ENCODE results near the gene CDKN2A. TPM values are rescaled to one million over a fixed set of nuclear protein-coding genes. Genes with fewer than 3 reads are reported as not detected.
A peak's percentile ranks its signal among the peaks of the same experiment; 100 is the strongest.
"Not testable (repeated sequence)": the region's sequence is repeated elsewhere in the genome, so short reads cannot be mapped to it uniquely, and the experiment has no call there.

The CDKN2A gene
- total RNA-seq, 1 donor from 2014 or later, result not detected

DNA sequence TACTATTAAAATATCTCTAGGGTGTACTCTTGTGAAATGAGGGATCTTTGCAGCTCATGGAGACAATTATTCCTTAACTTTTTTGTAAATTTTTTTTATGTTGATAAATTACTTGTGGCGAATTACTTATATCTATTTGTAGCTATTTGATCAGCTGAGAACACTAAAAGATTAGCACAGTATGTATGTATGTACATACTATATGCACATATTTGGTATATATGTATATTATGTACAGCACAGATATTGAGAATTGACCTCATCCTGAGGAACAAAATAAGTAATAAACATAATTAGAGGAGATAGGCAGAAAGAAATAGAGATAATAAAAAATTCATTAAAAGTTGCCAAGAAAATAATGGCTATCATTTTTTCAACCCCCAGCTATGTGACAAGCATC is 11.8 kb downstream of the CDKN2A start:
- DNase-seq, result no peak

DNA sequence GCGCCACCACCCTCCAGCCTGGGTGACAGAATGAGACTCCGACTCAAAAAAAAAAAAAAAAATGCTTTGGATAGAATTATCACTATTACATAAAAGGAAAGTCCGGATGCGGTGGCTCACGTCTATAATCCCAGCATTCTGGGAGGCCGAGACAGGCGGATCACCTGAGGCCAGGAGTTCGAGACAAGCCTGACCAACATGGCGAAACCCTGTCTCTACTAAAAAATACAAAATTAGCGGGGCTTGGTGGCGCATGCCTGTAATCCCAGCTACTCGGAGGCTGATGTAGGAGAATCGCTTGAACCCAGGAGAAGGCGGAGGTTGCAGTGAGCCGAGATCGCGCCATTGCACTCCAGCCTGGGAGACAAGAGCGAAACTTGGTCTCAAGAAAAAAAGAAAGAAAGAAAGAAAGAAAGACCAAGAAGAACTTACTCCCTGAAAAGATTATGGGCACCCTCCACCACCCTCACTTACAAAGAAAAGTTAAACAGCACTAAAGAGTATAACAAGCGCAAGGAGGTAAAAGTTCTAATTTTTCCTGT is 17.8 kb downstream of the CDKN2A start:
- no peak for DNase-seq

DNA sequence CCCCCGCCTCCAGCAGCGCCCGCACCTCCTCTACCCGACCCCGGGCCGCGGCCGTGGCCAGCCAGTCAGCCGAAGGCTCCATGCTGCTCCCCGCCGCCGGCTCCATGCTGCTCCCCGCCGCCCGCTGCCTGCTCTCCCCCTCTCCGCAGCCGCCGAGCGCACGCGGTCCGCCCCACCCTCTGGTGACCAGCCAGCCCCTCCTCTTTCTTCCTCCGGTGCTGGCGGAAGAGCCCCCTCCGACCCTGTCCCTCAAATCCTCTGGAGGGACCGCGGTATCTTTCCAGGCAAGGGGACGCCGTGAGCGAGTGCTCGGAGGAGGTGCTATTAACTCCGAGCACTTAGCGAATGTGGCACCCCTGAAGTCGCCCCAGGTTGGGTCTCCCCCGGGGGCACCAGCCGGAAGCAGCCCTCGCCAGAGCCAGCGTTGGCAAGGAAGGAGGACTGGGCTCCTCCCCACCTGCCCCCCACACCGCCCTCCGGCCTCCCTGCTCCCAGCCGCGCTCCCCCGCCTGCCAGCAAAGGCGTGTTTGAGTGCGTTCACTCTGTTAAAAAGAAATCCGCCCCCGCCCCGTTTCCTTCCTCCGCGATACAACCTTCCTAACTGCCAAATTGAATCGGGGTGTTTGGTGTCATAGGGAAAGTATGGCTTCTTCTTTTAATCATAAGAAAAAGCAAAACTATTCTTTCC is 19.3 kb downstream of the CDKN2A start:
- DNase-seq, result peak; percentile 43

DNA sequence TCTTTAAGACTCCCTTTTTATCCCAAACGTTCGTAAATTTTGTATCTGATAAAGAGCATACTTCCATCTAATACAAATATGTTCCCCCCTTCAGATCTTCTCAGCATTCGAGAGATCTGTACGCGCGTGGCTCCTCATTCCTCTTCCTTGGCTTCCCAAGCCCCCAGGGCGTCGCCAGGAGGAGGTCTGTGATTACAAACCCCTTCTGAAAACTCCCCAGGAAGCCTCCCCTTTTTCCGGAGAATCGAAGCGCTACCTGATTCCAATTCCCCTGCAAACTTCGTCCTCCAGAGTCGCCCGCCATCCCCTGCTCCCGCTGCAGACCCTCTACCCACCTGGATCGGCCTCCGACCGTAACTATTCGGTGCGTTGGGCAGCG is 19.9 kb downstream of the CDKN2A start:
- DNase-seq, result no peak

DNA sequence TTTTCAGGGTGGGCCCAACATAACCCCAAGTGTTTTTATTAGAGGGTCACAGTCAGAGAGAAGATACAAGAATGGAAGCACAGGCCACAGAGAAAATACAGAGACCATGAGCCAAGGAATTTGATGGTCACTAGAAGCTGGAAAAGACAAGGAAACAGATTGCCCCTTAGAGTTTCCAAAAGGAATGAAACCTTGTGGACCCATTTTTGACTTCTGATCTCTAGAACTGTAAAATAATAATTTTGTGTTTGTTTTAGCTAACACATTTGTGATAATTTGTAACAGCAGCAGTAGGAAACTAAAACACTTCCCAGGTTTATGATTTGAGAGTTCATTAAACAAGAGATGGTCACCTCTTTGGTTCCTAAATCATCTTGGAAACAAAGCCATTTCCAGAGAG is 21.8 kb downstream of the CDKN2A start:
- no peak for DNase-seq

DNA sequence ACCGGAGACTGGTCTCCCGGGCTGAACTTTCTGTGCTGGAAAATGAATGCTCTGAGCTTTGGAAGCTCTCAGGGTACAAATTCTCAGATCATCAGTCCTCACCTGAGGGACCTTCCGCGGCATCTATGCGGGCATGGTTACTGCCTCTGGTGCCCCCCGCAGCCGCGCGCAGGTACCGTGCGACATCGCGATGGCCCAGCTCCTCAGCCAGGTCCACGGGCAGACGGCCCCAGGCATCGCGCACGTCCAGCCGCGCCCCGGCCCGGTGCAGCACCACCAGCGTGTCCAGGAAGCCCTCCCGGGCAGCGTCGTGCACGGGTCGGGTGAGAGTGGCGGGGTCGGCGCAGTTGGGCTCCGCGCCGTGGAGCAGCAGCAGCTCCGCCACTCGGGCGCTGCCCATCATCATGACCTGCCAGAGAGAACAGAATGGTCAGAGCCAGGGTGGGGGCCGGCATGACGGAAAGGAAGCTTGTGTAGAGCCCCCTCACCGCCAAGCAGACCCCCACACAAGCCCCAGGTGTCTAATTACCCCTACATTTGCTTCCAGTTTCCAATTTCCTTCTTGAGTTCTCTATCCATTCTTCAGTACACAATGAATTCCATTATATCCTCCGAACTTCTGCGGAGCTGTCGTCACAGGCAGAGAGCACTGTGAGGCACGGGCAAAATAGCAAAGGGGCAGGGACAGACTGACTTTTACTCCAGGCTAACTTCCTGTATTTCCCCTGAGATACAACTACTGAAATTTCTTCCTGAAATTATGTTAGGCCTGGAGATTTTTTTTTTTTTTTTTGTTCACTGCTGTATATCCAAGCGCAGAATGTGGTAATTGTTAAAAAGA is 23.2 kb downstream of the CDKN2A start:
- DNase-seq, result no peak

DNA sequence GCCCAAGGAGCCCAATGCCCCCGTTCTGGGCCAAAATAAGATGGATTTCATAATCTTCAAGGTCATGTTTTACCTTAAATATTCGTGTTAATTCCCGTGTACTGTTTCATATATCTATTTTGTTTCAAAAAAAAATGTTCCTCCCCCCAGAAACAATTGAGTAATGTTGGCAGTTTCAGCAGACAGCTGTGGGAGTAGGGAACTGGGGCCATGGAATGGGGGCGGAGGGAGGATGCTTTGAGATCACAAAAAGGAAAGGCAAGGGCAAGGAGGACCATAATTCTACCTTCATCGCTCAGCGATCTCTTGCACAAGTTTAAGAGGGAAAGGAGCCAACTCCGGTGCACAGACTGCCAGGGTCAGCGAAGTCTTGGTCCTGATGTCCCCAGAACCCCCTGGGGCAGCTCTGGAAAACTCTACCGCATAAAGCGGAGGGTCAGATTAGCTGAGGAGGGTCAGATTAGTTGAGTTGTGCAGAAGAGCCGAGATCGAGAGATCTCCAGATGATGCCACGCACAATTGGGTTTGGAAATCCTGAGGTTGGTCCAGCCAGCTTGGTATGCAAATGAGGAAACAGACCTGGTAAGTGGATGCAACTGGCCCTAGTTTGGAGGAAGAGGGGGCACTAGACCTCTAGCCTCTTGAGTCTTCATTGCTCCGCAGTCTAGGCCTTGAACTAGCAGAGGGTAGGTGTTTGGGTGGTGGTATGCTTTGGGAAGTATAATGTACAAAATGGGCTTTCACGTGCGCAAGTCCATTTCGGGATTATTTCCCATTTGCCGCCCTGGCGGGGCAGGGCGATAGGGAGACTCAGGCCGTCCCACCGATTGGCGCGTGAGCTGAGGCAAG is 24.0 kb downstream of the CDKN2A start:
- DNase-seq, result no peak

DNA sequence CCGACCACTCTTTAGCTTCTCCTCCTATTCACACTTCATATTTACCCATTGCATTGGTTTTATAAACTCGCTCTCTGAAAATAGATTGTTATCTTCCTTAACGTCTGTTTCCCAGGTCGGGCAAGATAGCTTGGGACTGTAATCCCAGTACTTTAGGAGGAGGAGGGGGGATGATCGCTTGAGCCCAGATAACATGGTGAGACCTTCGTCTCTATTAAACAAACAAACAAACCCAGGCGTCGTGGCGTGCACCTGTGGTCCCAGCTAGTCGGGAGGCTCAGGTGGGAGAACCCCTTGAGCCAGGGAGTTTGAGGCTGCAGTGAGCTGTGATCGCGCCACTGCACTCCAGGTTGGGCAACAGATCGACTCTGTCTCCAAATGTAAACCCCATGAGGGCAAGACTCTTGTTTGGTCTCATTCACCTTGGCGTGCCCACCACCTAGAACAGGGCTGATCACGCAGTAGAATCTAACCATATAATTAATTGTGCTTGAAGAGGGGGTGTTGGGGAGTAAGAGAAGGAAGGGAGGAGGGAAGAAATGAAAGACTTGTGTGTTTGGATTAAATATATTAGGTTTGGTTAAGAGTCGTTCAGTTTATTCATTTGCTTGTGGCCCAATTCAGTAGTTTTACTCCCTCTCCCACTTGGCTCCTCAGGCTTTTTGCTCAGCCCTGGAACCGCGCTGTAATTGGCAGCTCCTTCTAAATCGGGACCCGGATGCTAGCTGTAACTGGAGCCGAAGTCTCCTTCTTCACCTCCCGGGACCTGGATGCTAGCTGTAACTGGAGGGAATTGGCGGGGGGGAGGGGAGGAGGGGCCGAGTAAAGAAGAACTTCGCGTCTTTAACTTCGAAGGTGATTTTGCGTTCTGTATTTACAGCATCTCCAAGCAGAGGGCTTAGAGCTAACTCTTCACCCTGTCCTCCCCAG is 24.9 kb downstream of the CDKN2A start:
- no peak for DNase-seq

DNA sequence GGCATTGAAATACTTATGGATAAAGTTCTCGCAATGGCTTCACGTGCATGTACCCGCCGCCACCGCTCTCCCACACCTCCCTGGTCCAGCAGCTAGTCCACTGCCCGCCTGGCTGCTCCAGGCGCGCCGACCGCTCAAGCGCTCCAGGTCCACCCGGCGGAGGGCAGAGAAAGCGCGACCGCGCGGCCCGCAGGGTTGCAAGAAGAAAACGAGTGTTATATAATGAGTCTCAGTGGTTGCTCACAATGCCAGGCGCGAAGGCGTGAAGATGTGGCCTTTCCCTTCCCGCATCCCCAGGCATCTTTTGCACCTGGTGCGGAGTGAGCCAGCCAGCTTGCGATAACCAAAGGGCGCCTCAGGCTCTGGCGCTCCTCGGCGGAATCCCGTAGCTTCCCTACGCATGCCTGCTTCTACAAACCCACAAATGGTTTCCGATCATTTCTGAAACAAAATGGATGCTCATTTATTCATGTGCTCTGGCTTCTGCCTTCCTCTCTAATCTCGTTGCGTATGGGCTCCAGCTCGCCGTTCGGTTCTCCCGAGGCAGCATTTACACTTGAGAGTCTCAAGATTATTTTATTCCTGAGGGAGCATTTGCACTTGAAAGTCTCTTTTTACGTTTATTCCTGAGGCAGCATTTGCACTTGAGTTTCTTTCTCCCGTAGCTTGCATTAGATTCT is 25.7 kb downstream of the CDKN2A start:
- DNase-seq, result no peak

DNA sequence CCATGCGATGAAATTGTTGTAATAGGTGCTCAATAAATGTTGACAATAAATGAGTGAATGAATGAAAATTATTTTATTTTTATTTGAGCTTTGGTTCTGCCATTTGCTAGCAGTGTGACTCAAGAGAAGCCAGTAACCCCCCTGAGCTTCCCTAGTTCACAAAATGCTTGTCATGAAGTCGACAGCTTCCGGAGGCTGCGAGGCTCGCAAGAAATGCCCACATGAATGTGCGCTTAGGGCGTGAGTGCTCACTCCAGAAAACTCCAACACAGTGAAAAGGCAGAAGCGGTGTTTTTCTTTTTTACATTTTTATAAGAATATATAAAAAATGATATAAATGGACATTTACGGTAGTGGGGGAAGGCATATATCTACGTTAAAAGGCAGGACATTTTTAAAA is 26.5 kb downstream of the CDKN2A start:
- DNase-seq, result no peak

DNA sequence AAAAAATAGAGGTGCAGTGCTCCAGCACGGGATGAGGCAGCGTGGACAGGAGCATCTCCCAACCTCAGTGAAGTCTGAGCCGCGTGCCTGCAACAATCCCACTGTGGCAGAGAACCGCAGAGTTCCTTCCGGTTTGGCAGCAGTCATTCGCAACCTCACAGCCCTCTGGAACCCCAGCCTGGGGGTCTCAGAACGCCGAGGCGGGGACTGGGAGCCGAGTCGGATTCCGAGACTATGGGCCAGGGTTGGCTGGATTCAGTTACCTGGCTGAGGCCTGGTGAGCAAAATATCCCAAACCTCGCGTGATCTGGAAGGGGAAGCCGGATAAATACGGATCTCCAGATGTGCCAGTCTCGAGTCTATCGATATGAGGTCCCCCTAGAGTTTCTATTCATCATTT is 27.0 kb downstream of the CDKN2A start:
- no peak for DNase-seq

DNA sequence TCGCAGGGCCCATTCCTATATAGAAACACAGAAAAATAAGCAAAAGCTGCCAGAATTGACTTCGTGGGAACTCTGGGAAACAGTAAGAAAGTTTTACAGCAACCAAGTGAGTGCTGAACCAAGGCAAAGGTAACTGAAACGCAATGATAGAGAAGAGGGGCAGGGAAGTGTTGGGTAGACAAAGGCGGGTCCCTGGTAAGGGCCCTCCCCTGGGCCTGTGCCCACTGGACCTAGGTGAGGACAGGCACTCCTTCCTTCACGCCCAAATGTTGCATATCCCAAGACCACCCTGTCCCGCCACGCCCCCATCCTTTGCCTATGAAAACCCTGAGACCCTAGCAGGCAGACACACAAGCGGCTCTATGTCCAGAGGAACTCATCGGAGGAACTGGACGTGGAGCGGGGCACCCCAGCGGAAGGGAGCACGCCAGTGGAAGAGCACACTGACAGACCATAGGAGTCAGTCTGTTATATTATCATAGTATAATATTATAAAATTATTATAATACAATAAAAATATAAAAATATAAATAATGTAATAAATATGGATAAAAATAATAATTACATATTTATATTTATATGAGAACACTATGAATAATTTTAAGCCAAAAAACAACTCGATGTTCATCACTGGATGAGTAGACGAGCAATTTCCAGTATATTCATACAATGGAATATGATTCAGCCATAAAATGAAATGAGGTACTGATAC is 27.9 kb downstream of the CDKN2A start:
- no peak for DNase-seq

DNA sequence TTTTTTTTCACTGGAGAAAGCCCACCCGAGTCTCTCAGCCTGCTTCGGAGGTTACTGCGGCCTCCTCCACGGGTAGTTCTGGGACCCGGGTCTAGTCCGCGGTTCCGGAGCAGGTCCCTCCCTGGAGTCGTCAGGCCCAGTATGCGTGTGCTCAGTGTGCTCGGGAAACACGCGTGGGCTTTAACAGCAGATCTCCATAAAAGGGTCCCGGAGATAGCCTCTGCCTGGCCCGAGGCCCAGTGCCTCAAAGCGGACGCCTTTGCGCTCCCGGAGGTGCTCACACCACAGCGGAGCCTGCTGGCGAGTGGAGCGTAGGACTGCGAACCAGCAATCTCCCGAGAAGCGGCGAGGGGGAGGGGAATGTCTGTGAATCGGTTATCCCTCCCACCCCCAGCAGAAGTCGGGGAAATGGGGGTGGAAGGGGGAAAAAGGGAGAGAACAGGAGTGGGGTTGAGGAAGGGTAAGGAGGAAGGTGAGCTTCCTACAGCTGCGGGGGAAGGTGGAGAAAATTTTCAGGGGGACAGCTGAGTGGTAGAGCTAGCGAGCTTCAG is 28.7 kb downstream of the CDKN2A start:
- DNase-seq, result peak; percentile 38

DNA sequence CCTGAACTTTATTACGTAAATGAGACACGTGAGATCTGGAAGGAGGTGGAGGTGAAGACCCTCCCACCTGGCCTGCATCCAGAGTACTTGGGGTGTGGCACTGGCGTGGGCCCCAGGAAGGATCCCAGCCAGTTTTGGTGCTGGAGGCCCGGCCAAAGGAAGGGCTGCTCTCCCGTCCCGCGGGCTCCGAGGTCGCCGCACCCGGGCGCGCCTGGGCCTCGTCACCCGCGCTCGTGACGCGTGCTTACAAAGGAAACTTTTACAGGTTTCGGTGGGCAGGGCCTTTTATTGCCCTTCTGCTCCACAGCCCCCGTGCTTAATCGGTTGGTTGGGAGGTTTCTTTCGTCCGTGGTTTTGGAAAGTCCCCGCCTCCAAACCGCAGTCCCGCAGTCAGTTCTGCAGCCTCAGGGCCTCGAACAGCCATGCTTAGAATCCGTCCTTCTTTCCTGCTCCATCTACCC is 29.2 kb downstream of the CDKN2A start:
- peak; percentile 22 for DNase-seq

DNA sequence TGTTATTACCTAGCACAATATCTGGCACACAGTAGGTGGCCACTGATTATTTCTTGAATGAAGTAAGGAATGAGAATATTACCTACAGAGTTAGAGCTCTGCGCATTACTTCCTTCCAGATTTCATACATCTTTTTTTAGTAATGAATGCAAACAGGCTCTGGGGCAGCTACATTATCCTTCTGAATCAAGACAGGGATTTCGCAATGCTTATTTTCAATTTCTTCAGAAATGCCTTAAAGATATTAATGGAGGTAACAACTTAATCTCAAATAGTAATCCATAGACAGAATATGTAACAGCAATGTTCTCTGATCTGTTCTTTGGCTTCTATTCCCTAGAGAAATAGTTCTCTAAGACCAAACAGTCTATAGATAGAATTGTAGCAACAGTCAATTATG is 32.6 kb downstream of the CDKN2A start:
- DNase-seq, result no peak

DNA sequence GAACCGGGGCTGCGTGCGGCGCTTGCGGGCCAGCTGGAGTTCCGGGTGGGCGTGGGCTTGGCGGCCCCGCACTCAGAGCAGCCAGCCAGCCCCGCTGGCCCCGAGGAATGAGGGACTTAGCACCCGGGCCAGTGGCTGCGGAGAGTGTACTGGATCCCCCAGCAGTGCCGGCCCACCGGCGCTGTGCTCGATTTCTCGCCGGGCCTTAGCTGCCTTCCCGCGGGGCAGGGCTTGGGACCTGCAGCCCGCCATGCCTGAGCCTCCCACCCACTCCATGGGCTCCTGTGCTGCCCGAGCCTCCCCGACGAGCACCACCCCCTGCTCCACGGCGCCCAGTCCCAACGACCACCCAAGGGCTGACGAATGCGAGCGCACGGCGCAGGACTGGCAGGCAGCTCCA is 34.9 kb downstream of the CDKN2A start:
- DNase-seq, result not testable (repeated sequence)

DNA sequence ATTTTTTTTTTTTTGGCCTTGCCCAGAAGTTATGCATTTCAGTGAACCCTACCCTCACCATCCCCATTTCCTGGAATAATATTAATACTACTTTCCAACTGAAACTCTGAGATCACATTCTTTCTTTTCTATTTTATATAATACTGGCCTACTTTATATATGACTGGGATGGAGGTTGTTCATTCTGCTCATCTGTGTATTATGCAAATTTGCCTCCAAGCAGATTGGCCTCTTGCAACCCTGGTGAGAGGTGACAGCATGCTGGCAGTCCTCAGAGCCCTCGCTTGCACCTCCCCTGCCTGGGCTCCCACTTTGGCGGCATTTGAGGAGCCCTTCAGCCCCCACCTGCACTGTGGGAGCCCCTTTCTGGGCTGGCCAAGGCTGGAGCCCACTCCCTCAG is 35.4 kb downstream of the CDKN2A start:
- no peak for DNase-seq

DNA sequence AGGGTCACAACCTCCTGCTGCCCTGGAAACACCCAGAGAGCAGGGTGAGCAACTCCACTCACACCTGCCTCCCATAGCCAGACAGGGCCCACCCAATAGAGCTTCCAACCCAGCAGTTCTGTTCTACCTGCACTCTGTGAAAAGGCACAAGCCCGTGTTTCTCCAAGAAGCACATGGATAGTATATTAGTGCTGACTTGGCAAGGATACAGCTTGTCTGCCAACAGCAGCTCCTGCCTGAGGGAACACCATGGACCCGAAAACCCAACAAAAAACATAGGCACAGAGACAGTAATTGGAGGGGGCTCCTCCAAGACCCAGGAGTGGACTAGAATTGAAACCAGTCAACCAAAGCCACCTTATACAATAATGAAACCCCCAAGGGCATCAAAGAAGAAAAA is 48.6 kb downstream of the CDKN2A start:
- DNase-seq, result no peak

DNA sequence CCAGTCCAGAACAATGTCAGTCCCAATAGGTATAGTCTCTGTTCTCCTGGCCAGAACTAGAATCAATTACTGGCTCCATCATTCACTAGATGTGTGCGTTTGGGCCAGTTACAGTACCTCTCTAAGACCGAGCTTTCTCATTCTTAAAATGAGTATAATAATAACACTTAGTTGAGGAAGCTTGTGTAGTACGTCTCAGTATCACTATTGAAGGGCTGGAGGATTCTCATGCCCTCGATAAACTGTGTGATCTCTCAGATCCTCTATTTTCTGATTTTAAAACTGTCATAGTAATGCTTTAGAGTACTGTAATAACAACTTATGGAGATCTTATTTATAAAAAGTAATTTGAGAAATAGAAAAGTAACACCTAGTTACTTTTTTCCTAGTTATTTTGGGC is 50.7 kb downstream of the CDKN2A start:
- no peak for DNase-seq

Measured in tongue (tissue), 2 donors.